ENCODE measurements around the gene SIAH1. TPM values are rescaled to one million over a fixed set of nuclear protein-coding genes. Genes with fewer than 3 reads are reported as not detected.

Gene SIAH1
- total RNA-seq, 4 donors from 2014 or later: 27.2 to 31.8 (median 30.9) TPM

GRCh38 chr16:48370229-48370628 lies 15.0 kb downstream of the SIAH1 start:
- no peak for TF ChIP-seq POLR2AphosphoS5 (IDR thresholded peaks at IDR 0.05)
- TF ChIP-seq EP300 (IDR thresholded peaks at IDR 0.05): no peak
- TF ChIP-seq POLR2A (IDR thresholded peaks at IDR 0.05): no peak
- no peak for TF ChIP-seq CTCF (IDR thresholded peaks at IDR 0.05)
- ATAC-seq: no peak
- WGBS, 2 donors (ENCODE audit: low coverage in 1 of 2): 97 to 100% methylated on average over 3 to 6 of the region's 8 CpGs
- Histone ChIP-seq H3K36me3 (no peaks in the 10 kb centered on the region), H3K9me3 (no peaks in the 10 kb centered on the region), H3K27ac (no peak overlapping the region), H3K4me1 (peaks cover 31 to 88% (median 34%) of the 10 kb centered on the region in 3 donors), H3K4me3 (no peak overlapping the region), H3K27me3 (no peaks in the 10 kb centered on the region)

- WGBS, 2 donors (ENCODE audit: low coverage in 1 of 2): 86 to 92% methylated on average over 1 of the region's 1 CpG
- H3K4me1 ChIP-seq: peaks cover 32 to 88% (median 36%) of the 10 kb centered on the region in 3 donors
These were observed 15.4 kb downstream of the SIAH1 start for GRCh38 chr16:48369765-48370164.

GRCh38 chr16:48367441-48368049 lies 17.7 kb downstream of the SIAH1 start:
- Histone ChIP-seq H3K4me3 (no peak overlapping the region), H3K36me3 (no peaks in the 10 kb centered on the region), H3K27ac (no peak overlapping the region), H3K27me3 (no peaks in the 10 kb centered on the region), H3K9me3 (no peaks in the 10 kb centered on the region), H3K4me1 (peaks cover 18 to 88% (median 23%) of the 10 kb centered on the region in 3 donors)
- no peak for TF ChIP-seq POLR2A (IDR thresholded peaks at IDR 0.05)
- TF ChIP-seq CTCF (IDR thresholded peaks at IDR 0.05): no peak
- TF ChIP-seq POLR2AphosphoS5 (IDR thresholded peaks at IDR 0.05): no peak
- no peak for TF ChIP-seq EP300 (IDR thresholded peaks at IDR 0.05)
- WGBS, 2 donors (ENCODE audit: low coverage in 1 of 2): 35 to 46% methylated on average over 2 of the region's 2 CpGs
- no peak for ATAC-seq

More at GRCh38 chr16:48369765-48370164, 15.4 kb downstream of the SIAH1 start:
- TF ChIP-seq POLR2A (IDR thresholded peaks at IDR 0.05) (no peak), EP300 (IDR thresholded peaks at IDR 0.05) (no peak), CTCF (IDR thresholded peaks at IDR 0.05) (no peak), POLR2AphosphoS5 (IDR thresholded peaks at IDR 0.05) (no peak)
- H3K4me3 ChIP-seq: no peak overlapping the region
- ATAC-seq: no peak
- H3K27ac ChIP-seq: no peak overlapping the region
- no peaks in the 10 kb centered on the region for H3K9me3 ChIP-seq
- no peaks in the 10 kb centered on the region for H3K27me3 ChIP-seq
- no peaks in the 10 kb centered on the region for H3K36me3 ChIP-seq

- H3K27me3 ChIP-seq: no peaks in the 10 kb centered on the region
- H3K36me3 ChIP-seq: peaks cover 0 to 9% of the 10 kb centered on the region in 2 donors
- peak; percentile 70 for TF ChIP-seq POLR2AphosphoS5 (IDR thresholded peaks at IDR 0.05)
- no peak for TF ChIP-seq EP300 (IDR thresholded peaks at IDR 0.05)
- H3K4me3 ChIP-seq: peak overlapping the region; percentile 57 to 75
- H3K9me3 ChIP-seq: no peaks in the 10 kb centered on the region
- WGBS, 2 donors (ENCODE audit: low coverage in 1 of 2): 19 to 23% methylated on average over 15 to 20 of the region's 21 CpGs
- peak overlapping the region; percentile 83 to 90 (median 87) for H3K27ac ChIP-seq
- peak; percentile 63 for ATAC-seq
- peaks cover 14 to 86% (median 20%) of the 10 kb centered on the region in 3 donors for H3K4me1 ChIP-seq
These were observed 18.8 kb downstream of the SIAH1 start for GRCh38 chr16:48366165-48367093.

- no peaks in the 10 kb centered on the region for H3K9me3 ChIP-seq
- no peaks in the 10 kb centered on the region for H3K27me3 ChIP-seq
- WGBS, 2 donors (ENCODE audit: low coverage in 1 of 2): 0% methylated on average over 1 of the region's 33 CpGs; no CpG with 5 or more reads in 1 of the 2 donors
- peak overlapping the region; percentile 83 to 90 (median 87) for H3K27ac ChIP-seq
- peak; percentile 98 for ATAC-seq
- peak overlapping the region; percentile 57 to 75 for H3K4me3 ChIP-seq
- TF ChIP-seq EP300 (IDR thresholded peaks at IDR 0.05) (no peak), POLR2A (IDR thresholded peaks at IDR 0.05) (peak; percentile 67 to 72), POLR2AphosphoS5 (IDR thresholded peaks at IDR 0.05) (peak; percentile 81)
- H3K36me3 ChIP-seq: peaks cover 0 to 11% of the 10 kb centered on the region in 2 donors
- peaks cover 12 to 79% (median 14%) of the 10 kb centered on the region in 3 donors for H3K4me1 ChIP-seq
These were observed 19.5 kb downstream of the SIAH1 start for GRCh38 chr16:48365601-48366164.

Measured in gastroesophageal sphincter (tissue), 4 donors.